GM19328 (cell line): ENCODE measurements around the gene FAM13A.

ENCODE experiments used
- ATAC-seq: cut with Tn5 transposase; IDR thresholded peaks from one replicate; pipeline ENCODE4 v1.9.1; 2021; ENCODE audit warnings: mild to moderate bottlenecking, moderate library complexity; ENCODE audit not compliant: unreplicated experiment

The FAM13A gene

GRCh38 chr4:88693792-88694191, 363.2 kb downstream of the FAM13A start:
- ATAC-seq, result no peak

DNA sequence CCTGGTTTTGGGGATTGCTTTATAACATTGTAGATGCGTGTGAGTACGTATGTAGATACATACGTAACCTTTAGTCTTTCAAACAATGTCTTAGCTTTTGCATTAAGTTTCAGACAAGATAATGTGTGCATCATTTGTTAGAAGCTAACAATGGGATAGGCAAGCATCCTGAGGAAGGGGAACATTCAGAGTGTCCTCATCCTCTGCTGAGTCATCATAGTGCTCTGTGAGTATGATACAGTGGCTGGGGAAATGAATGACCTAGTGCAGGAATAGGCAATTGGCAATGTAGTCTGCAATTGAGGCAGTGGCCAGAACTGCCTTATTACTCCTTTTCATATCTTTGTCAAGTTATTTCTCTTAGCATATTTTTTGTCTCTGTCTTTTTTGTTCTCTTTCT, 366.6 kb downstream of the FAM13A start:
- ATAC-seq, result no peak

DNA sequence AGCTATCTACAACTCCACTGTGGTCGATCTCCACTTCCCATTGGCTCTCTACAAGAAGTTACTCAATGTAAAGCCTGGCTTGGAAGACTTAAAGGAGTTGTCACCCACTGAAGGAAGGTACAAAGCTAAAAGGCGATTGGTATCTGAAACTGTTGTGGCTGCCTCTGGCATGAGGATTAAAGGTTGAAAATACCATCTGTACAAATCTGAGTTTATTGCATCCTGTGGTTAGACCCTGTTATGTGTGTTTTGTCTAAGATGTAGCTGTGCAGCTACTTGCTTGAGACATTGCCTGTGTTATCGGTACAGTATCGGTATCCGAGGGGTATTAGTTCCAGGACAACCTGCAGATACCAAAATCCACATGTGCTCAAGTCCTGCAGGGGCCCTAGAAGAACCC, 375.8 kb downstream of the FAM13A start:
- no peak for ATAC-seq
